ENCODE results near the gene PLEKHA6.

DNA sequence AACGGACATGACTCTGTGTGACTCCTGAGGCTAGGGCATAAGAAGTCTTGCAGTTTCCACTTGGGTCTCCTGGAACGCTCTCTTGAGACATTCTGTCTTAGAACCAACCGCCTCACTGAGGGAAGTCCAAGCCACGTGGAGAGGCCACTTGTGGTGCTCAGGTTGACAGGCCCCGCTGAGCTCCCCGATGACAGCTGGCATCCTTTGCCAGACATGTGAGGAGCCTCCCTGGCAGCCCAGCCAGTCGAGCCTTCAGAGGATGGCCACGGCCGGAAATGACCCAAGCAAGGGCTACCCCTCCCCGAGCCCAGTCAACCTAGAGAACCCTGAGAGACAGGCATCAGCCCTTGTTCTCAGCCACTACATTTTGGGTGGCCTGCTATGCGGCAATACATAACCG, 20.7 kb downstream of the PLEKHA6 start:
- TF ChIP-seq, protein P1, sequence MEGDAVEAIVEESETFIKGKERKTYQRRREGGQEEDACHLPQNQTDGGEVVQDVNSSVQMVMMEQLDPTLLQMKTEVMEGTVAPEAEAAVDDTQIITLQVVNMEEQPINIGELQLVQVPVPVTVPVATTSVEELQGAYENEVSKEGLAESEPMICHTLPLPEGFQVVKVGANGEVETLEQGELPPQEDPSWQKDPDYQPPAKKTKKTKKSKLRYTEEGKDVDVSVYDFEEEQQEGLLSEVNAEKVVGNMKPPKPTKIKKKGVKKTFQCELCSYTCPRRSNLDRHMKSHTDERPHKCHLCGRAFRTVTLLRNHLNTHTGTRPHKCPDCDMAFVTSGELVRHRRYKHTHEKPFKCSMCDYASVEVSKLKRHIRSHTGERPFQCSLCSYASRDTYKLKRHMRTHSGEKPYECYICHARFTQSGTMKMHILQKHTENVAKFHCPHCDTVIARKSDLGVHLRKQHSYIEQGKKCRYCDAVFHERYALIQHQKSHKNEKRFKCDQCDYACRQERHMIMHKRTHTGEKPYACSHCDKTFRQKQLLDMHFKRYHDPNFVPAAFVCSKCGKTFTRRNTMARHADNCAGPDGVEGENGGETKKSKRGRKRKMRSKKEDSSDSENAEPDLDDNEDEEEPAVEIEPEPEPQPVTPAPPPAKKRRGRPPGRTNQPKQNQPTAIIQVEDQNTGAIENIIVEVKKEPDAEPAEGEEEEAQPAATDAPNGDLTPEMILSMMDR (conservative IDR thresholded peaks at IDR 0.05; ENCODE audit: low read depth, low read length): no peak
- TF ChIP-seq POLR2A (IDR thresholded peaks at IDR 0.05; ENCODE audit: low read depth, low read length) (no peak), NFE2L2 (IDR thresholded peaks at IDR 0.05; ENCODE audit: low read depth, low read length) (no peak)
- TF ChIP-seq, protein P2, sequence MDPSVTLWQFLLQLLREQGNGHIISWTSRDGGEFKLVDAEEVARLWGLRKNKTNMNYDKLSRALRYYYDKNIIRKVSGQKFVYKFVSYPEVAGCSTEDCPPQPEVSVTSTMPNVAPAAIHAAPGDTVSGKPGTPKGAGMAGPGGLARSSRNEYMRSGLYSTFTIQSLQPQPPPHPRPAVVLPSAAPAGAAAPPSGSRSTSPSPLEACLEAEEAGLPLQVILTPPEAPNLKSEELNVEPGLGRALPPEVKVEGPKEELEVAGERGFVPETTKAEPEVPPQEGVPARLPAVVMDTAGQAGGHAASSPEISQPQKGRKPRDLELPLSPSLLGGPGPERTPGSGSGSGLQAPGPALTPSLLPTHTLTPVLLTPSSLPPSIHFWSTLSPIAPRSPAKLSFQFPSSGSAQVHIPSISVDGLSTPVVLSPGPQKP (IDR thresholded peaks at IDR 0.05; ENCODE audit: borderline replicate concordance, low read depth, low read length): no peak

Measured in IMR-90 (cell line).